Stimulated activated CD8-positive, alpha-beta memory T cell treated with anti-CD3 and anti-CD28 coated beads, Interleukin-4, amount 100 ng/mL, for 48 hours (primary cell): ENCODE results near the gene ANKRD23.

Source experiments
- DNase-seq: peaks from one replicate; pipeline ENCODE4 v3.0.0-alpha.2; 2020

Gene ANKRD23

DNA sequence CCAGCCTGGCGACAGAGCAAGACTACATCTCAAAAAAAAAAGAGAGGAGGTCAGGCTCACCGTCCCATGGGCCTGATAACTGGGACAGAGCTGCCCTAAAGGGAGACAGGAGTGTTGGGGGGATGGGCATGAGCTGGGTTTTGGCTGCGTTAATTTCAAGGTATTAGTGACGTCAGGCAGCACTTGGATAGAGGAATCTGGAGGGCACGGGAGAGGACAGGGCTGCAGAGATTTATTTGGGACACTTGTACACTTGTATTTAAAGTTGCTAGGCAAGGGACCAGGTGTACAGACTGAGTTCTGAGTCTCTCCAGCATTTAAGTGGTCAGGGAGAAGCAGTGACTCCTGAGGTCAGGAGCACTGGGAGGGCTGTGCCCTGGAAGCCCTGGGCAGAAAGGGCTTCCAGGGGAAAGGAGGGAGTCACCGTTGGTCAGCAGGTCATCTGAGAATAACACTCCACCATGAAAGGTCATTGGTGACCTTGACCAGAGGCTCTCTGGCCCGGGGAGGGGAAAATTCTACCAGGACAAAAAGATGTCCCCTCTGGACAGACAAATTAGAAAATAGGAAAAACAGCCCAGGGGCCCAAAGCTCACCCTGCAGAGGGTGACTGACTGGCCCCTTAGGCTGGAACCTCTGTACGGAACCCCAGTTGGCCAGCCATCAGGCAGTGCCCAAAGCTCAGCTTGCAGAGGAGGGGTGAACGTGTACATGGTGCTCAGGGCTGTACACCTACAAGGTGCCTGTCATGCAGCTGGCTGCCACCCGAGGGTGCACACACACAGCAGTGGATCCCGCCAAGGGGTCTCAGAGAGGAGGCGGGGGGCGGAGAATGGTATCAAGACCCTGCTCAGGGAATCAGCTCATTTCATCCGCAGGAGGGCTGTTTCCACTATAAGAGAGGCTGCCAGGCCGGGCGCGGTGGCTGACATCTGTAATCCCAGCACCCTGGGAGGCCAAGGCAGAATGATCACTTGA, 50.8 kb downstream of the ANKRD23 start:
- no peak for DNase-seq

DNA sequence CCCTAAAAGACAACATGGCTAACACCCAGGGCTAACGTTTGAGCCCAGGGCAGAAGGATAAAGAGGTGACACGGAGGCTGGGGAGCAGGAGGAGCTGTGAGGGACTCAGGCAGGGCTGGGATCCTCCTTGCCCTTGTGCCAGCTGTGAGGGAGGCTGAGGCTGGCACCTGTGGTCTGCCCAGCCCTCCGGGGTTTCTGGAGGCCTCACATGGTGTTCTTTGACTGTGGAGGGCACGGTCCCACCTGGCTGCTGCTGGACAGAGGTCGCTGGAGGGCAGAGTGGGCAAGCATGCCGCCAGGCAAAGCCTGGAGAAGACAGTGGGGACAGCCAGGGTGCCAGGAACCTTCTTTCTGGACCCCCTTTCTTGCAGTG, 54.6 kb downstream of the ANKRD23 start:
- DNase-seq, result no peak

DNA sequence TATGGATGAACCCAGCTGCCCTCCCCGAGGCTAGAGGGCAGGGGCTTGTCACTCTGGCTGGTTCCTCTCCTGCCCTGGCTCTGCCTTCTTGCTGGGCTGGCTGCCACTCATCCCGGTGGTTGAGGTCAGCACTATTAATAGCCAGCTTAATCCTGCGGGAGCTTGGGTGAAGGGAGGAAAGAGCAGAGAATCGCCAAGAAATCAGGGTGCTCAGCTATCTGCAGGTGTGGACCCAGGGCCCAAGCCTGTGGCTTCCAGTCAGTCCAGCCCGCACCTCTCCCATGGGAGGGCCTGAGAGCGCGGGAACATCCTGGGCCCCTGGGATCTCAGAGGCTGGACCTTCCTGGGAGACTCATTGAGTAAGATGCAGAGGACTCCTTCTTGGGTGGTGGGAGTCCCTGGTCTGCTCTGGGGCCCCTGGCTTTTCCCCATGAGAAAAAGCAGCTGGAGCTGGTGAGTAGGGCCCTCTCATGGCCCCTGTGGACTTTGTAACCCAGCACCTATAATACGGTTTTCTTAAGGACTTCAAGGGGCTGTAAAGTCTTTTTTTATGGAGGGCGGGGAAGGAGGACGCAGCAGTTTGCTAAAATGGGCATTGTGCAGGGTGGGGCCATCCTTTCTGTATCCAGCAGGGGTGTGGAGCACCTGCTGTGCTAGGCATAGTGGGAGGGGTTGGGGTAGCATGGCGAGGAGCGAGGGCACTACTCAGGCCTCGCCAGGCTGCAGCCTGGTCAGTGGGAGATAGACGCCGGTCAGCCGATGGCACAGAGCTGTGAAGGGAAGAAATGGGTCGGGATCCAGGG, 55.2 kb downstream of the ANKRD23 start:
- no peak for DNase-seq
